ENCODE data around the gene MXD1. TPM values are rescaled to one million over a fixed set of nuclear protein-coding genes. Genes with fewer than 3 reads are reported as not detected.

The MXD1 gene
- total RNA-seq, 2 donors from 2014 or later = 4.2 to 8.0 TPM

GRCh38 chr2:69944756-69945155 is 29.8 kb downstream of the MXD1 start:
- WGBS = 94% methylated on average over 7 of the region's 7 CpGs
- H3K4me1 ChIP-seq (replicated peaks) = no peaks in the 10 kb centered on the region
- no peak for TF ChIP-seq POLR2AphosphoS5 (IDR thresholded peaks at IDR 0.05)
- no peak for TF ChIP-seq POLR2A (IDR thresholded peaks at IDR 0.05)
- TF ChIP-seq CTCF (IDR thresholded peaks at IDR 0.05) = no peak
- H3K9me3 ChIP-seq = no peaks in the 10 kb centered on the region
- intact Hi-C loops (cut with DNase I) = no loop called here
- no peaks in the 10 kb centered on the region for H3K36me3 ChIP-seq
- no peak overlapping the region for H3K4me3 ChIP-seq
- no peak overlapping the region for H3K27ac ChIP-seq
- no peaks in the 10 kb centered on the region for H3K27me3 ChIP-seq (replicated peaks; ENCODE audit: insufficient read depth)
- DNase-seq (ENCODE audit: low spot score) = no peak

DNA sequence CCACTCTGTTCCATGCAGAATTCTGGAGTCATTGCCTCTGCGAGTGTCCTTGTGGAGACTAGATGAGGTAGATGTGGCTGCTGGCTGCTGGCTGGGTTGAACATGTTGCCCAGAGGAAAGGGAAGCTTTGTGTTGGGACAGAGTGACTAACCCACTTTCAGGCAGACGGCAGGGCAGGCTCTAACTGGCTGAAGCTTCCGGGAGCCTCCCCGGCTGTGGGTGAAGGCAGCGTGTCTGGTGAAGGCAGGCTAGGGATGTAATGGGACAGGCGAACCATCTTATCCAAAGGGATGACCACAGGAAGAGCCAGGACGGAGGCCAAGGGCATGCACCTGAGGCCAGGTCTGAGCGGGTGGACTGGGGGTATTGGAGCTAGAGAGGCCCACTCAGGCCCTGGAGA is 30.5 kb downstream of the MXD1 start:
- no peak for DNase-seq (ENCODE audit: low spot score)
- no peaks in the 10 kb centered on the region for H3K27me3 ChIP-seq (replicated peaks; ENCODE audit: insufficient read depth)
- no peak overlapping the region for H3K4me3 ChIP-seq
- H3K36me3 ChIP-seq = no peaks in the 10 kb centered on the region
- intact Hi-C loops (cut with DNase I) = no loop called here
- no peak for TF ChIP-seq POLR2AphosphoS5 (IDR thresholded peaks at IDR 0.05)
- TF ChIP-seq CTCF (IDR thresholded peaks at IDR 0.05) = no peak
- TF ChIP-seq POLR2A (IDR thresholded peaks at IDR 0.05) = no peak
- 73% methylated on average over 8 of the region's 8 CpGs for WGBS
- H3K4me1 ChIP-seq (replicated peaks) = no peaks in the 10 kb centered on the region
- H3K9me3 ChIP-seq = no peaks in the 10 kb centered on the region
- no peak overlapping the region for H3K27ac ChIP-seq

DNA sequence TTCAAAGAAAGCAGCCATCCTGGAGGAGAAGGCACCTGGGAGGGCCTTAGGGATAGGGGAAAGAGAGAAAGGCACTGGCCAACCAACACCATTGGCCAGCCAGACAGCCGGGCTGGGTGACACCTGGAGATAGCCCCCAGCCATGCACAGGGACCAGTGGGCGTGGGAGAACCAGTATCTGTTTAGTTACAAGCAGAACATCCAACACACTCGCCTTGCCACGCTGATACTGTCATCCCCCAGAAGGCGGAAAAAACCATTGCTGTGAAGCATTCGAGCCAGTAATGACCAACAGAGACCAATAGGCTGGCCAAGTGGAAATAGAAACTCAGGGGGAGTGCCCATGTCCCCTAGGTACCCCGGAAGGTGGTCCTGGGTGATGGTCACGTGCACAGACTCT is 31.0 kb downstream of the MXD1 start:
- TF ChIP-seq POLR2AphosphoS5 (IDR thresholded peaks at IDR 0.05) = no peak
- no peak for TF ChIP-seq CTCF (IDR thresholded peaks at IDR 0.05)
- no peak for TF ChIP-seq POLR2A (IDR thresholded peaks at IDR 0.05)
- 89% methylated on average over 8 of the region's 8 CpGs for WGBS
- H3K27ac ChIP-seq = no peak overlapping the region
- DNase-seq (ENCODE audit: low spot score) = no peak
- H3K4me3 ChIP-seq = no peak overlapping the region
- intact Hi-C loops (cut with DNase I) = no loop called here
- no peaks in the 10 kb centered on the region for H3K36me3 ChIP-seq
- H3K27me3 ChIP-seq (replicated peaks; ENCODE audit: insufficient read depth) = no peaks in the 10 kb centered on the region
- H3K4me1 ChIP-seq (replicated peaks) = no peaks in the 10 kb centered on the region
- H3K9me3 ChIP-seq = no peaks in the 10 kb centered on the region

GRCh38 chr2:69946351-69947324 is 31.7 kb downstream of the MXD1 start:
- DNase-seq (ENCODE audit: low spot score) = no peak
- no peaks in the 10 kb centered on the region for H3K36me3 ChIP-seq
- no peaks in the 10 kb centered on the region for H3K9me3 ChIP-seq
- TF ChIP-seq POLR2AphosphoS5 (IDR thresholded peaks at IDR 0.05) = no peak
- no peak for TF ChIP-seq POLR2A (IDR thresholded peaks at IDR 0.05)
- TF ChIP-seq CTCF (IDR thresholded peaks at IDR 0.05) = no peak
- H3K4me3 ChIP-seq = no peak overlapping the region
- 70% methylated on average over 13 of the region's 13 CpGs for WGBS
- intact Hi-C loops (cut with DNase I) = no loop called here
- no peaks in the 10 kb centered on the region for H3K27me3 ChIP-seq (replicated peaks; ENCODE audit: insufficient read depth)
- H3K27ac ChIP-seq = no peak overlapping the region
- H3K4me1 ChIP-seq (replicated peaks) = no peaks in the 10 kb centered on the region

Measured in prostate gland (tissue), 2 donors.